Astrocyte of the spinal cord (primary cell): ENCODE measurements around the gene RABGAP1L.
"Not testable (repeated sequence)": the region's sequence is repeated elsewhere in the genome, so short reads cannot be mapped to it uniquely, and the experiment has no call there.

Source experiments
- DNase-seq: peaks from one replicate; pipeline ENCODE4 v3.0.0; 2011; ENCODE audit warnings: low read depth, low spot score
- H3K4me3 ChIP-seq: 2 replicates; pipeline ENCODE4 v1.5.1; 2011; ENCODE audit warnings: low read depth, mild to moderate bottlenecking, low read length, moderate library complexity
- in situ Hi-C: cut with HindIII; loops from 2 replicates; pipeline ENCODE4 v1.10.0; 2017; ENCODE audit warnings: low sequenced_read_pairs
- TF ChIP-seq, protein P1 (sequence below): IDR thresholded peaks from 2 replicates; pipeline ENCODE4 v1.5.1; 2012; ENCODE audit warnings: low read depth, mild to moderate bottlenecking, low read length, inconsistent platforms

Gene RABGAP1L

DNA sequence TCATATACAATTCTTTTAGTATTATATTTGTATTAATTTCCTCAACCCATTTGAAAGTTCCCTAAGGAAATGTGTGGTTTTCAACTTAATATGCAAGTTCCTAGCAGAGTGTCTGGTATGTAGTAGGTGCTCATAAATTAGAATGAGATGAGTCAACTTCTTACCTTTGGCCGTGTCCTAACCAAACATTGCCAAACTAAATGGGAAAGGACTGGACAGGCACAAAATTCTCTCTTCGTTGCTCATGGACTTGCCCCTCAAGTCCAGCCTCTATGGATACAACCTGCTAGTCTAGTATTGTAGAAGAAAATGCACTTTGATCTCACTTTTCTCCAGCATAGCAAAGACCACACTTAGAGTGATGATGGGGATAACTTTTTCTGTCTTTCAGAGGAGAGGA lies 875.5 kb downstream of the RABGAP1L start:
- H3K4me3 ChIP-seq = no peak overlapping the region
- DNase-seq = no peak
- in situ Hi-C loops = no loop called here
- TF ChIP-seq, protein P1, sequence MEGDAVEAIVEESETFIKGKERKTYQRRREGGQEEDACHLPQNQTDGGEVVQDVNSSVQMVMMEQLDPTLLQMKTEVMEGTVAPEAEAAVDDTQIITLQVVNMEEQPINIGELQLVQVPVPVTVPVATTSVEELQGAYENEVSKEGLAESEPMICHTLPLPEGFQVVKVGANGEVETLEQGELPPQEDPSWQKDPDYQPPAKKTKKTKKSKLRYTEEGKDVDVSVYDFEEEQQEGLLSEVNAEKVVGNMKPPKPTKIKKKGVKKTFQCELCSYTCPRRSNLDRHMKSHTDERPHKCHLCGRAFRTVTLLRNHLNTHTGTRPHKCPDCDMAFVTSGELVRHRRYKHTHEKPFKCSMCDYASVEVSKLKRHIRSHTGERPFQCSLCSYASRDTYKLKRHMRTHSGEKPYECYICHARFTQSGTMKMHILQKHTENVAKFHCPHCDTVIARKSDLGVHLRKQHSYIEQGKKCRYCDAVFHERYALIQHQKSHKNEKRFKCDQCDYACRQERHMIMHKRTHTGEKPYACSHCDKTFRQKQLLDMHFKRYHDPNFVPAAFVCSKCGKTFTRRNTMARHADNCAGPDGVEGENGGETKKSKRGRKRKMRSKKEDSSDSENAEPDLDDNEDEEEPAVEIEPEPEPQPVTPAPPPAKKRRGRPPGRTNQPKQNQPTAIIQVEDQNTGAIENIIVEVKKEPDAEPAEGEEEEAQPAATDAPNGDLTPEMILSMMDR = no peak

DNA sequence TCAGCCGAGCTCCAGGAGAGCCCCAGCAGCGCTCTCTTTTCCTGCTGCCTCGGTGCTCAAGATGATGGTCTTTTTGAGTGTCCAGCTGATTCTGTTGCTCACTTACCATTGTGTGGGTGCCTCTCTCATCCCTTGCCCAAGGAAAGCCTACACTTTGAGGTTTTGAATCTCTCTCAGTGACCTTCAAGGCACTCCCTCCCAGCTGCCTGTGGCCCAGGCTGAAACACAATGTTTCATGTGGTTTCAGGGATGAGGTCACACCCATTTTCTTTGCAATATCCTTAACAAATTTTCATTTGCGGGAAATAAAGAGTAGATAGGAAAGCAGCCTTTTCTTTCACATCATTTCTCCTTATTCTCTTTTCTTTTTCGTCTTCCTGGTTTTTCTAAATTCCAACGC lies 876.5 kb downstream of the RABGAP1L start:
- in situ Hi-C loops = no loop called here
- TF ChIP-seq, protein P1 = no peak
- H3K4me3 ChIP-seq = no peak overlapping the region
- DNase-seq = no peak

DNA sequence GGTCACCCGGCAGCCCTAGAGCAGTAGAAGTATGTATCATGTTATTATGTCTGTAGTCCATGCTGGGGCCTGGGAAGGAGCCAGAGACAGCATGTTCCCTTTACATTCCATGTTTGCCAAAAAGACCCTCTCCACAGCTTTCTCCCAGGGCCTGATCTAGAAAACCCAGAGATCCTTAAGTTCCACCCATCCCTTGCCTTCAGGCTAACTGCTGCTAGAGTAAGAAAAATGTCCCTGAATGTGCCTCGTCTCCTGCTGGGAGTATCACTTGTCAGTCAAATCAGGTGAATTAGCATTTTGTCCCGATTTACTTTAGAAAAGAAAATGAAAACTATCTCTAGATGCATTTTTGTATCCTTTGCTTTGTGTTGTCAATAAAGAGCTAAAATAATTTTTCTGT lies 877.2 kb downstream of the RABGAP1L start:
- in situ Hi-C loops = no loop called here
- TF ChIP-seq, protein P1 = no peak
- DNase-seq = no peak
- H3K4me3 ChIP-seq = no peak overlapping the region

DNA sequence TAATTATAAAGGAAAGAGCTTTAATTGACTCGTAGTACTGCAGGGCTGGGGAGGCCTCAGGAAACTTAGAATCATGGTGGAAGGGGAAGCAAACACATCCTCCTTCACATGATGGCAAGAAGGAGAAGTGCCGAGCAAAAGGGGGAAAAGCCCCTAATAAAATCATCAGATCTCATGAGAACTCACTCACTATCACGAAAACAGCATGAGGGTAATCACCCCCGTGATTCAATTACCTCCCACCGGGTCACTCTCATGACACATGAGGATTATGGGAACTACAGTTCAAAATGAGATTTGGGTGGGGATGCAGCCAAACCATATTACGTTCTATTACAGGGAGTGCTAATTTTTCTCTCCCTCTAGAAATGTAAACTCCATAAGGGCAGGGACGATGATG lies 878.1 kb downstream of the RABGAP1L start:
- TF ChIP-seq, protein P1 = no peak
- in situ Hi-C loops = no loop called here
- no peak for DNase-seq

DNA sequence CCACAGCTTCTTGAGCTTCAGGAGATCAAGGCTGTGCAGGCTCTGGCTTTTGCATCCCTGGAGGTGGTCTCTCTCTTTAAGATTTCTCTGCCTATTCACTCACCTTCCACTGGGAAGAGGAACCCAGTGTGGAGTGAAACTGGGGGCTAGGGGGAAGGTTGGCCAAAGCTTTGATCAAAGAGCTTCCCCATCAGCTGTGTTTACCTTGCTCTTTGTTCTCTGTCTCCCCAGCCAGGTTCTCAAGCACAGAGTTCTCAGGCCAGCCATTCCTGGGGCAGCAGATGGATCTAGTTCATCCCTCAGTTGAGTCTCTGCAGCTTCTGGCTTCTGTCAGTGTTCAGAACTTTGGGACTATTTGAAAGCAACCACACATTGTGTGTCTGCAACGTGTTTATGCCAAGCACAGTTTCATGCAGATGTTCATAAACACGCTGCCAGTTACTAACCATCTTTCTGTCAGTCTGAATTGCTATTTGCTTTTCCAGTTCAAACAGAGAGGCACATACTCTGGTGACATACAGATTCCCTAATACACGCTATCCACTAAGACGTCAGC lies 881.1 kb downstream of the RABGAP1L start:
- TF ChIP-seq, protein P1 = no peak
- in situ Hi-C loops = no loop called here
- H3K4me3 ChIP-seq = no peak overlapping the region
- no peak for DNase-seq

More for the DNA sequence above, 878.1 kb downstream of the RABGAP1L start:
- no peak overlapping the region for H3K4me3 ChIP-seq

DNA sequence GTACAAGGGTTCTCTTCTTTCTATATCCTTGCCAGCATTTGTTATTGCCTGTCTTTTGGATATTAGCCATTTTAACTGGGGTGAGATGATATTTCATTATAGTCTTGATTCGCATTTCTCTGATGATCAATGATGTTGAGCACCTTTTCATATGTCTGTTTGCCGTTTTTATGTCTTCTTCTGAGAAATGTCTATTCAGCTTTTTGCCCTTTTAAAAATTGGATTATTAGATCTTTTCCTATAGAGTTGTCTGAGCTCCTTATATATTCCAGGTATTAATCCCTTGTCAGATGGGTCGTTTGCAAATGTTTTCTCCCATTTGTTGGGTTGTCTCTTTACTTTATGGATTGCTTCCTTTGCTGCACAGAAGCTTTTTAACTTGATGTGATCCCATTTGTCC lies 883.3 kb downstream of the RABGAP1L start:
- no peak for DNase-seq
- TF ChIP-seq, protein P1 = no peak
- in situ Hi-C loops = no loop called here
- H3K4me3 ChIP-seq = no peak overlapping the region

DNA sequence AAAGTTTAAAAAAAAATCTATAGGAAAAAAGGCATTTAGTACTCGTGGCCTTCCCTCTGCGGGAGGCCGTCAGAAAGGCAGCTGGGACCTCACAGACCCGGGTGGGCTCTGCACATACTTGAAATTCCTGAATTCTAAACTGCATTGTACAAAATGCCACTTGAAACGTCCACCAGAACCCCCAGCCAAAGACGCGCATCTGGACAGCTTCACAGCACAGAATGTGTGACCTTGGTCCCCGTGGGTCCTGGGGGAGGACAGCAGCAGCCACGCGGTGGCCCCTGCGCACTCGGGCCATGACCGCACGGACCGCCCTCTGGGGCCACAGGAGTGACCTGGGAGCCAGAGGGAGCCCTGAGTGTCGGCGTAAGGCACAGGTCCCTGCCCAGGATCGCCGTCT lies 884.5 kb downstream of the RABGAP1L start:
- no peak for DNase-seq
- in situ Hi-C loops = no loop called here
- no peak overlapping the region for H3K4me3 ChIP-seq
- TF ChIP-seq, protein P1 = no peak

DNA sequence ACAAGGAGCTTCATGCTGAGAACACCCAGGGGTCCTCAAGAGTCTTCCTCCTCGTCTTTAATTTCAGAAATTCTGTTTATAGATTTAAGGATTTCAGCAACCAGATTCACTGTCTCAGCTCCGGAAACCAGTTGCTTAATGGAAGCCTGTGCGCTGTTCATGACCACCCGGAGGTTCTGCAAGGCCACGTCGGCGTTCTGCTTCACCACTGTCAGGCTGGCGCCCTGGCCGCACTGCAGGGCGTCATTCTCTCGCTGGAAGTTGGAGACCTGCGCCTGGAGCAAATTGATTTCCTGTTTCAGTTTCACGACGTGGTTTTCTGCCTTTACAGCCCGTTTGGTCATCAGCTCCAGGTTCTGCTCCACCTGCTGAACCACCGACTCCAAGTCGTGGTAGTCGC lies 885.3 kb downstream of the RABGAP1L start:
- in situ Hi-C loops, DNase-seq, H3K4me3 ChIP-seq: not testable (repeated sequence)
